Heart right ventricle (tissue), 16 donors: Measurements from ENCODE around the gene DLEC1. TPM values are rescaled to one million over a fixed set of nuclear protein-coding genes. Genes with fewer than 3 reads are reported as not detected.

Experiments used
- ATAC-seq, 8 donors: fragments of 200-7000 bp; cut with Tn5 transposase; one replicate each; pipeline ENCODE4 v1.9.1; 2020; ENCODE audit warnings: mild to moderate bottlenecking in 8 of 8, moderate library complexity in 8 of 8, moderate number of reproducible peaks in 1 of 8
- DNase-seq, 2 donors: peaks; one replicate each; pipeline ENCODE4 v3.0.0-alpha.2; 2020
- H3K27ac ChIP-seq, 10 donors: fragments of 200-600 bp; sonication (generic) in 2 of 10; one replicate each; pipeline versions ENCODE4 v1.5.0 to v1.8.0; 2020 to 2022; ENCODE audit warnings: mild to moderate bottlenecking in 3 of 10
- H3K27me3 ChIP-seq, 7 donors: fragments of 200-600 bp; one replicate each; pipeline ENCODE4 v1.8.0; 2021 to 2022; ENCODE audit warnings: mild to moderate bottlenecking in 2 of 7
- H3K36me3 ChIP-seq, 9 donors: fragments of 200-600 bp; sonication (generic) in 1 of 9; one replicate each; pipeline versions ENCODE4 v1.5.0 to v1.8.0; 2020 to 2022; ENCODE audit warnings: mild to moderate bottlenecking in 2 of 9
- H3K4me1 ChIP-seq, 9 donors: fragments of 200-600 bp; sonication (generic) in 1 of 9; one replicate each; pipeline versions ENCODE4 v1.5.0 to v1.8.0; 2020 to 2022; ENCODE audit warnings: mild to moderate bottlenecking in 4 of 9
- H3K4me3 ChIP-seq, 10 donors: fragments of 200-600 bp; sonication (generic) in 2 of 10; one replicate each; pipeline versions ENCODE4 v1.5.0 to v1.8.0; 2020 to 2022; ENCODE audit warnings: mild to moderate bottlenecking in 7 of 10, moderate library complexity in 2 of 10
- H3K9me3 ChIP-seq, 11 donors: fragments of 200-600 bp in 10 of 11; sonication (generic) in 2 of 11; one replicate each; pipeline versions ENCODE4 v1.5.0 to v1.8.0; 2013 to 2022; ENCODE audit warnings: mild to moderate bottlenecking in 2 of 11, control low read depth in 1 of 11, moderate library complexity in 1 of 11
- WGBS, 2 donors: extraction: QIAGEN DNeasy Blood & Tissue Kit; methylation state at CpG; one replicate each; pipeline ENCODE4 v1.1.7; 2013; ENCODE audit warnings: inconsistent platforms in 1 of 2; 5-methylcytosine and 5-hydroxymethylcytosine counted together
- intact Hi-C, 10 donors: fragments of 100-400 bp; cut with DNase I; formaldehyde crosslinking; loops; one replicate each; pipeline versions ENCODE4 v1.11.1 to v1.14.2; 2022
- polyA plus RNA-seq, 2 donors: library from polyadenylated mRNA; stranded (reverse); fragments of 200-250 nt; gene quantifications; one replicate each; pipeline ENCODE4 v1.2.3, GENCODE V29; 2013
- total RNA-seq, 10 donors: library from RNA; stranded (reverse); fragmentation: NEBNext Ultra II Directional in 3 of 10; extraction: Animal tissue kit (Norgen Biotek cat#: 25700) in 3 of 10; gene quantifications; one replicate each; pipeline versions ENCODE4 v1.2.1 to v1.2.4, GENCODE V29; 2021 to 2023
- TF ChIP-seq, protein P1 (sequence below), 9 donors: fragments of 200-600 bp; sonication (generic) in 2 of 9; IDR thresholded peaks; one replicate each; pipeline versions ENCODE4 v1.5.0 to v1.8.0; 2021 to 2022; ENCODE audit warnings: antibody characterized with exemption in 9 of 9, mild to moderate bottlenecking in 5 of 9, moderate library complexity in 1 of 9
- donor health status: Arrhythmogenic right ventricular cardiomyopathy.
- donor health status: ischemic (EF 13 %, LVEDD 7.1; RV severe dilation, severe dysfunction).
- donor health status: healthy with polysubstance abuse.
- donor health status: DM: no; HTN: yes; CAD: no.
- donor health status: DM: no; HTN: no; CAD: no.
- donor health status: ischemic (EF 25% LVEDD 6.9; RV normal size, moderate dysfunction).
- donor health status: ischemic (EF 25% LVEDD 5.7; RV mildly dilated, moderate dysfunction).
- donor health status: healthy.
- donor health status: DM: yes; HTN: yes; CAD: no.
- donor health status: Ischemic cardiomyopathy.
- donor health status: ischemic (EF 35%, LVEDD 5.7; RV mildly dilated, moderate dysfunction).
- donor health status: nonischemic (EF 11% LVEDD 7.7; RV severe dilation, severe dysfunction).
- donor health status: DM: yes; HTN: yes; CAD: no.
- donor health status: PGD.
- donor health status: ischemic (EF 29% LVEDD 5.4; RV normal size, mild dysfunction).
- donor health status: nonischemic (EF 23%, LVEDD 6.1; RV moderate dilation, normal function).

The DLEC1 gene
- total and polyA plus RNA-seq, 12 donors: 0.09 to 0.66 (median 0.30) TPM; not detected in 4

DNA sequence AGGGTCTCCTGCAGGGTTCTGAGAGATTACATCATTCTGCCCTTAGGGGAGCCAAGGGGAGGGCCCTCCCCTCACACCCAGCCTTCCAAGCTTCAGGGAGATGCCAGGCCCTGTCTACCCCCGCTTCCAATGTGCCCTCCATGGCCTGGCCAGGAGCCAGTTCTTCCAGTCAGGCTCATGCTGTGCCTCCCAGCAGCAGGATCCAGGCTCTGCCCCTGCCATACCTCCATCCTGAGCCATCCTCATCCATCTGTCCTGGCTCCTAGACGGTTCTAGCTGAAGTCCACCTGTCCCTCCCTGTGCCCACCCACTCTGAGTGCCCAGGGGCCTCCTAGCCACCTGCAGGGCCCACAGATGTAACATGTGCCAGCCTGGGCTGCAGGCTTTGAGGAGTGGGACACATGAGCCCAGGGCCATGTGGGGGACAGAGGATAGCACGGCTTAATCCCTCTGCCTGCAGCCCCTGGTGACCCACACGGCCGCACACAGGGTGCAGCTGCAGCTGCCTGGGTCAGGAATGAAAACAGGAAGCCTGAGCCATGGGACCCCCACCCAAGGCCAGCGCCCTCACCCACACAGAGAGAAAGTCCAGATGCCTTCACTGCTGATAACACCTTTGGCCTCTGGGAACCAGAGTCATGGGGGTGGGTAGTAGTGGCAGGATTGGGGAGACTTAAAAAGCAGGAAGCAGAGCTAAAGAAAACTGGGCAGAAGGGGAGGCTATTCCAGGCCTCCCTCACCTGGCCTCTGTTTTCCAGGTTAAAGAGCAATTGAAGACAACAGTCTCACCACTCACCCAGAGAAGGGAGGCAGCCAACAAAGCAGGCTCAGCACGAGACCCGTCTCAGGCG lies 21.3 kb upstream of the DLEC1 start:
- Histone ChIP-seq H3K27me3 (no peaks in the 10 kb centered on the region), H3K9me3 (peaks cover 0 to 11% (median 0%) of the 10 kb centered on the region in 11 donors), H3K36me3 (peaks cover 0 to 66% (median 21%) of the 10 kb centered on the region in 9 donors), H3K27ac (no peak overlapping the region), H3K4me1 (peaks cover 0 to 16% (median 0%) of the 10 kb centered on the region in 9 donors), H3K4me3 (no peak overlapping the region)
- intact Hi-C loops: no loop called here
- ATAC-seq (peak in 3 of 8 donors; percentile 5 to 16 (median 5)), DNase-seq (no peak)
- 75 to 81% methylated on average over 9 of the region's 9 CpGs for WGBS, 2 donors
- TF ChIP-seq, protein P1, sequence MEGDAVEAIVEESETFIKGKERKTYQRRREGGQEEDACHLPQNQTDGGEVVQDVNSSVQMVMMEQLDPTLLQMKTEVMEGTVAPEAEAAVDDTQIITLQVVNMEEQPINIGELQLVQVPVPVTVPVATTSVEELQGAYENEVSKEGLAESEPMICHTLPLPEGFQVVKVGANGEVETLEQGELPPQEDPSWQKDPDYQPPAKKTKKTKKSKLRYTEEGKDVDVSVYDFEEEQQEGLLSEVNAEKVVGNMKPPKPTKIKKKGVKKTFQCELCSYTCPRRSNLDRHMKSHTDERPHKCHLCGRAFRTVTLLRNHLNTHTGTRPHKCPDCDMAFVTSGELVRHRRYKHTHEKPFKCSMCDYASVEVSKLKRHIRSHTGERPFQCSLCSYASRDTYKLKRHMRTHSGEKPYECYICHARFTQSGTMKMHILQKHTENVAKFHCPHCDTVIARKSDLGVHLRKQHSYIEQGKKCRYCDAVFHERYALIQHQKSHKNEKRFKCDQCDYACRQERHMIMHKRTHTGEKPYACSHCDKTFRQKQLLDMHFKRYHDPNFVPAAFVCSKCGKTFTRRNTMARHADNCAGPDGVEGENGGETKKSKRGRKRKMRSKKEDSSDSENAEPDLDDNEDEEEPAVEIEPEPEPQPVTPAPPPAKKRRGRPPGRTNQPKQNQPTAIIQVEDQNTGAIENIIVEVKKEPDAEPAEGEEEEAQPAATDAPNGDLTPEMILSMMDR (IDR thresholded peaks at IDR 0.05): no peak

GRCh38 chr3:38018296-38019266 lies 20.4 kb upstream of the DLEC1 start:
- H3K9me3 ChIP-seq: peaks cover 0 to 11% (median 0%) of the 10 kb centered on the region in 11 donors
- intact Hi-C loops: no loop called here
- TF ChIP-seq, protein P1 (IDR thresholded peaks at IDR 0.05): no peak
- no peak overlapping the region for H3K27ac ChIP-seq
- peak in 3 of 8 donors; percentile 15 to 34 (median 27) for ATAC-seq
- H3K4me3 ChIP-seq: no peak overlapping the region
- no peaks in the 10 kb centered on the region for H3K27me3 ChIP-seq
- peaks cover 0 to 64% (median 21%) of the 10 kb centered on the region in 9 donors for H3K36me3 ChIP-seq
- H3K4me1 ChIP-seq: peaks cover 0 to 25% (median 4%) of the 10 kb centered on the region in 9 donors
- peak in 1 of 2 donors; percentile 3 for DNase-seq
- 79 to 80% methylated on average over 13 of the region's 13 CpGs for WGBS, 2 donors

DNA sequence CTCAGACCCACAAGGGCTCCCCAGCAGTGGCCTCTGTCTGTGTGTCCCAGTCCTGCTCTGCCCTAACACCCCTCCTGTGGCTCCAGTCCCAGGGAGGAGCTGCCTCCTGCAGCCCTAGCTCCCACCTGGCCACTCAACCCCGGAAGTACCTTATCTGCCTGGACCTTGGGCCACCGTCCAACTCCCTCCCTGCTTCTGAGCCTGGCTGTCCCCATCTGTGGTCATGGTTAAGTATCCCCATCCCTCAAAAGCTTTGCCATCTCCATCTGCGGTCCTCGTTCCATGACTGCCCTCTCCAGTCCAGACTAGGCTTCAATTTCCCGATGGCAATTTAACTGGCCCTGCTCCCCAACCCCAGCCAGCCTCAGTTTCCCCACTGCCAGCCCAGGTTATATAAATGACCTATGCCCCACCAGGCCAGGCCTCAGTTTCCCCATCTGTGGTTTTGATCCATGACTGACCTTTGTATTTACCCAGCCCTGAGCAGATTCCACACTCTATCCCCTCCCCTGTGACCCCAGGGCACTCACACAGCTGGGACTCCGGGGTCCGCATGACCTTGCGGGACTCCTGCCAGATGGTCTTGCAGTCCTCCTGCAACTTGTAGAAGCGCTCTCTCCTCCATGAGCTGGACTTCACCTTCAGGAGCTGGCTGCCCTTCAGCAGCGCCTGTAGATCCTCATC lies 19.2 kb upstream of the DLEC1 start:
- WGBS, 2 donors: 79 to 82% methylated on average over 10 of the region's 10 CpGs
- intact Hi-C loops: no loop called here
- no peak overlapping the region for H3K4me3 ChIP-seq
- peaks cover 0 to 31% (median 11%) of the 10 kb centered on the region in 9 donors for H3K4me1 ChIP-seq
- H3K36me3 ChIP-seq: peaks cover 0 to 52% (median 17%) of the 10 kb centered on the region in 9 donors
- DNase-seq (peak in 1 of 2 donors; percentile 4), ATAC-seq (no peak)
- TF ChIP-seq, protein P1 (IDR thresholded peaks at IDR 0.05): no peak
- no peaks in the 10 kb centered on the region for H3K27me3 ChIP-seq
- H3K9me3 ChIP-seq: peaks cover 0 to 9% (median 0%) of the 10 kb centered on the region in 11 donors
- no peak overlapping the region for H3K27ac ChIP-seq
